Measurements from ENCODE around the gene PSORS1C1.

- TF ChIP-seq, protein P1, sequence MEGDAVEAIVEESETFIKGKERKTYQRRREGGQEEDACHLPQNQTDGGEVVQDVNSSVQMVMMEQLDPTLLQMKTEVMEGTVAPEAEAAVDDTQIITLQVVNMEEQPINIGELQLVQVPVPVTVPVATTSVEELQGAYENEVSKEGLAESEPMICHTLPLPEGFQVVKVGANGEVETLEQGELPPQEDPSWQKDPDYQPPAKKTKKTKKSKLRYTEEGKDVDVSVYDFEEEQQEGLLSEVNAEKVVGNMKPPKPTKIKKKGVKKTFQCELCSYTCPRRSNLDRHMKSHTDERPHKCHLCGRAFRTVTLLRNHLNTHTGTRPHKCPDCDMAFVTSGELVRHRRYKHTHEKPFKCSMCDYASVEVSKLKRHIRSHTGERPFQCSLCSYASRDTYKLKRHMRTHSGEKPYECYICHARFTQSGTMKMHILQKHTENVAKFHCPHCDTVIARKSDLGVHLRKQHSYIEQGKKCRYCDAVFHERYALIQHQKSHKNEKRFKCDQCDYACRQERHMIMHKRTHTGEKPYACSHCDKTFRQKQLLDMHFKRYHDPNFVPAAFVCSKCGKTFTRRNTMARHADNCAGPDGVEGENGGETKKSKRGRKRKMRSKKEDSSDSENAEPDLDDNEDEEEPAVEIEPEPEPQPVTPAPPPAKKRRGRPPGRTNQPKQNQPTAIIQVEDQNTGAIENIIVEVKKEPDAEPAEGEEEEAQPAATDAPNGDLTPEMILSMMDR (conservative IDR thresholded peaks at IDR 0.05; ENCODE audit: low read length), result no peak
- no peak for TF ChIP-seq EZH2phosphoT487 (IDR thresholded peaks at IDR 0.05; ENCODE audit: borderline replicate concordance, low read depth, low read length)
Observed at GRCh38 chr6:31120151-31120915, 5.7 kb downstream of the PSORS1C1 start, which contains the start of gene CDSN.

All from OCI-LY7 (cell line).